K562 (cell line): ENCODE measurements around the gene CCDC28A. TPM values are rescaled to one million over a fixed set of nuclear protein-coding genes. Genes with fewer than 3 reads are reported as not detected.

ENCODE experiments used
- ASH1L ChIP-seq: fragments of 450-650 bp; IDR thresholded peaks from 2 replicates; pipeline ENCODE4 v1.6.1; 2018; ENCODE audit warnings: borderline replicate concordance, mild to moderate bottlenecking, low read depth; ENCODE audit not compliant: partially characterized antibody
- BRCA1 ChIP-seq, 2 experiments: fragments of 450-650 bp in 1 of 2; sonication (generic) in 1 of 2; formaldehyde crosslinking in 1 of 2; IDR thresholded peaks; 2 replicates each; pipeline versions ENCODE4 v1.5.0 to v1.6.1; 2017 to 2020; ENCODE audit warnings: mild to moderate bottlenecking in 1 of 2, missing genetic modification reagents in 1 of 2
- CBFA2T2 ChIP-seq: fragments of 450-650 bp; conservative IDR thresholded peaks from 2 replicates; pipeline ENCODE4 v1.6.1; 2017; ENCODE audit warnings: mild to moderate bottlenecking
- CHCHD3 ChIP-seq: fragments of 250-450 bp; sonication (Bioruptor Pico); IDR thresholded peaks from 2 replicates; pipeline ENCODE4 v2.1.2; 2022; ENCODE audit warnings: mild to moderate bottlenecking
- HEY1 ChIP-seq: fragments of 250-450 bp; sonication (Bioruptor Pico); IDR thresholded peaks from 2 replicates; pipeline ENCODE4 v1.5.0; 2020; ENCODE audit warnings: mild to moderate bottlenecking, moderate library complexity, borderline replicate concordance
- IRF2 ChIP-seq: sonication (generic); formaldehyde crosslinking; IDR thresholded peaks from 2 replicates; pipeline ENCODE4 v1.8.1; 2022; ENCODE audit warnings: mild to moderate bottlenecking, missing genetic modification reagents
- NR2C1 ChIP-seq, 2 experiments: fragments of 450-650 bp; IDR thresholded peaks; 2 replicates each; pipeline ENCODE4 v1.6.1; 2017; ENCODE audit warnings: mild to moderate bottlenecking in 2 of 2, antibody characterized with exemption in 1 of 2, inconsistent platforms in 1 of 2, missing compliant biosample characterization in 1 of 2, missing genetic modification characterization in 1 of 2
- ZNF445 ChIP-seq: fragments of 250-450 bp; sonication (Bioruptor Pico); IDR thresholded peaks from 2 replicates; pipeline ENCODE4 v1.4.0; 2020; ENCODE audit warnings: low read depth, mild to moderate bottlenecking, moderate library complexity
- polyA plus RNA-seq, 8 experiments: library from polyadenylated mRNA; depleted of rRNA in 4 of 8; stranded (reverse) in 5 of 8; unstranded in 3 of 8; fragments of >200 nt; fragmentation: Nextera tagmentation in 2 of 8; fragmentation: Illumina TruSeq in 1 of 8; extraction: Ambion mirVana in 2 of 8; extraction: Trizol in 1 of 8; gene quantifications; 2 replicates each; pipeline versions ENCODE4 v1.2.1 to v1.2.3, GENCODE V29; 2011 to 2014; ENCODE audit warnings: inconsistent platforms in 1 of 8, missing spikeins in 1 of 8
- total RNA-seq, 7 experiments: library from RNA; depleted of rRNA in 6 of 7; stranded (reverse); fragments of >200 nt in 6 of 7; fragmentation: Illumina TruSeq in 2 of 7; extraction: Trizol in 2 of 7; gene quantifications; 2 replicates each; pipeline versions ENCODE4 v1.2.1 to v1.2.3, GENCODE V29; 2011 to 2021; ENCODE audit warnings: low replicate concordance in 1 of 7
- TF ChIP-seq, protein P1 (sequence below): fragments of 450-650 bp; formaldehyde crosslinking; IDR thresholded peaks from 2 replicates; pipeline ENCODE4 v1.4.0; 2020; ENCODE audit warnings: mild to moderate bottlenecking, moderate library complexity
- TF ChIP-seq, protein P2 (sequence below): sonication (generic); formaldehyde crosslinking; IDR thresholded peaks from 2 replicates; pipeline ENCODE4 v1.8.0; 2023; ENCODE audit warnings: mild to moderate bottlenecking, missing genetic modification reagents
- TF ChIP-seq, protein P3 (sequence below): fragments of 250-450 bp; sonication (Bioruptor Pico); IDR thresholded peaks from 2 replicates; pipeline ENCODE4 v1.4.0; 2020
- TF ChIP-seq, protein P4 (sequence below): fragments of 450-650 bp; IDR thresholded peaks from 2 replicates; pipeline ENCODE4 v1.6.1; 2016; ENCODE audit warnings: low read depth, mild to moderate bottlenecking, moderate library complexity

Gene CCDC28A
- total and polyA plus RNA-seq, 9 of the 15 experiments (the other 6 are each of a cell fraction or from before 2014, with no cell fraction given): 12.6 to 35.5 (median 19.1) TPM

DNA sequence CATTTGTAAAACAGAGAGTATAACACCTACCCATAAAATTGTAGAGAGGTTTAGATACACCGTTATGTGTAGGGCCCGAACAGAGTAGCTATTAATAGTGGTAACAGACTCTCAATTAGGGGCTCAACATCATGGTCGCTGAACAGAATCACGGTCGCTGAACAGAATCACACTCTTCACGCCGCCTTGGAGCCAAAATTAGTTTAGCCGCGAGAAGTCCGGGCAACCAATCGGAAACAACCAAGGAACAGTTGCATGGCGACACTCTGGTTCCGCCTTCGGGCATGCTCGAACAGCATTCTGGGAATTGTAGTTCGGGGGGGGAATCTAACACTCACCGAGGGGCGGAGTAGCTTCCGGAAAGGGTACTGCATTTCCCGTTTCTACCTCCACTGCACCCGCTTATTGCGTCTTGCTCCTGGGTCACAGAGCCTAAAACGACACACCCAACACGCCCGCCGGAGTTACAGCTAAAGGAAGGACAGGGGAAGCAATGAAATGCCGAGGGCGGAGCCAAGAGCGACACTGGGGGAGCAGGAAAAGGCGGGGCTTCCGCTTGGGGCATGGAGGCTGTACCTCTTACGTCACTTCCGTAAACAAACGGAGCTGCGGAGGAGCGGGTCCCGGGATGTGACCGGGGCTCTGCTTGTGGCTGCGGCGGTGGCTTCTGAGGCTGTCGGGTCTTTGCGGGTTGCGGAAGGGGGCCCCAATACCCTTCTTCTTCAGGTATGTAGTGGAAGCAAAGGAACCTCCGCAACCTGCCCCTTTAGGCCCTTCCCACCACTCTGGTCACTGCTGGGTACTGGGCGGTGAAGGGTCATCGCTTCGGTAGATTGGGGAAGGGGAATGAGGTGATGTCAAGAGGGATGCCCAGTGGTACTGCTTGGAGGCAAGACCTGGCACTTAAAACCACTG, at the start of gene CCDC28A (continued):
- TF ChIP-seq, protein P1, sequence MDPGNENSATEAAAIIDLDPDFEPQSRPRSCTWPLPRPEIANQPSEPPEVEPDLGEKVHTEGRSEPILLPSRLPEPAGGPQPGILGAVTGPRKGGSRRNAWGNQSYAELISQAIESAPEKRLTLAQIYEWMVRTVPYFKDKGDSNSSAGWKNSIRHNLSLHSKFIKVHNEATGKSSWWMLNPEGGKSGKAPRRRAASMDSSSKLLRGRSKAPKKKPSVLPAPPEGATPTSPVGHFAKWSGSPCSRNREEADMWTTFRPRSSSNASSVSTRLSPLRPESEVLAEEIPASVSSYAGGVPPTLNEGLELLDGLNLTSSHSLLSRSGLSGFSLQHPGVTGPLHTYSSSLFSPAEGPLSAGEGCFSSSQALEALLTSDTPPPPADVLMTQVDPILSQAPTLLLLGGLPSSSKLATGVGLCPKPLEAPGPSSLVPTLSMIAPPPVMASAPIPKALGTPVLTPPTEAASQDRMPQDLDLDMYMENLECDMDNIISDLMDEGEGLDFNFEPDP (CRISPR knock-in tag): no peak
- TF ChIP-seq BRCA1 (IDR thresholded peaks at IDR 0.05) (no peak), BRCA1 (CRISPR knock-in tag; IDR thresholded peaks at IDR 0.05) (no peak), NR2C1 (IDR thresholded peaks at IDR 0.05) (peak; percentile 72), NR2C1 (tag; IDR thresholded peaks at IDR 0.05) (peak; percentile 62; the same call in 1 of the 2 replicates), ZNF445 (CRISPR knock-in tag) (no peak), CHCHD3 (no peak), ASH1L (peak; percentile 77), HEY1 (no peak), IRF2 (no peak), CBFA2T2 (no peak)
- TF ChIP-seq, protein P2, sequence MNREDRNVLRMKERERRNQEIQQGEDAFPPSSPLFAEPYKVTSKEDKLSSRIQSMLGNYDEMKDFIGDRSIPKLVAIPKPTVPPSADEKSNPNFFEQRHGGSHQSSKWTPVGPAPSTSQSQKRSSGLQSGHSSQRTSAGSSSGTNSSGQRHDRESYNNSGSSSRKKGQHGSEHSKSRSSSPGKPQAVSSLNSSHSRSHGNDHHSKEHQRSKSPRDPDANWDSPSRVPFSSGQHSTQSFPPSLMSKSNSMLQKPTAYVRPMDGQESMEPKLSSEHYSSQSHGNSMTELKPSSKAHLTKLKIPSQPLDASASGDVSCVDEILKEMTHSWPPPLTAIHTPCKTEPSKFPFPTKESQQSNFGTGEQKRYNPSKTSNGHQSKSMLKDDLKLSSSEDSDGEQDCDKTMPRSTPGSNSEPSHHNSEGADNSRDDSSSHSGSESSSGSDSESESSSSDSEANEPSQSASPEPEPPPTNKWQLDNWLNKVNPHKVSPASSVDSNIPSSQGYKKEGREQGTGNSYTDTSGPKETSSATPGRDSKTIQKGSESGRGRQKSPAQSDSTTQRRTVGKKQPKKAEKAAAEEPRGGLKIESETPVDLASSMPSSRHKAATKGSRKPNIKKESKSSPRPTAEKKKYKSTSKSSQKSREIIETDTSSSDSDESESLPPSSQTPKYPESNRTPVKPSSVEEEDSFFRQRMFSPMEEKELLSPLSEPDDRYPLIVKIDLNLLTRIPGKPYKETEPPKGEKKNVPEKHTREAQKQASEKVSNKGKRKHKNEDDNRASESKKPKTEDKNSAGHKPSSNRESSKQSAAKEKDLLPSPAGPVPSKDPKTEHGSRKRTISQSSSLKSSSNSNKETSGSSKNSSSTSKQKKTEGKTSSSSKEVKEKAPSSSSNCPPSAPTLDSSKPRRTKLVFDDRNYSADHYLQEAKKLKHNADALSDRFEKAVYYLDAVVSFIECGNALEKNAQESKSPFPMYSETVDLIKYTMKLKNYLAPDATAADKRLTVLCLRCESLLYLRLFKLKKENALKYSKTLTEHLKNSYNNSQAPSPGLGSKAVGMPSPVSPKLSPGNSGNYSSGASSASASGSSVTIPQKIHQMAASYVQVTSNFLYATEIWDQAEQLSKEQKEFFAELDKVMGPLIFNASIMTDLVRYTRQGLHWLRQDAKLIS: no peak
- TF ChIP-seq, protein P3, sequence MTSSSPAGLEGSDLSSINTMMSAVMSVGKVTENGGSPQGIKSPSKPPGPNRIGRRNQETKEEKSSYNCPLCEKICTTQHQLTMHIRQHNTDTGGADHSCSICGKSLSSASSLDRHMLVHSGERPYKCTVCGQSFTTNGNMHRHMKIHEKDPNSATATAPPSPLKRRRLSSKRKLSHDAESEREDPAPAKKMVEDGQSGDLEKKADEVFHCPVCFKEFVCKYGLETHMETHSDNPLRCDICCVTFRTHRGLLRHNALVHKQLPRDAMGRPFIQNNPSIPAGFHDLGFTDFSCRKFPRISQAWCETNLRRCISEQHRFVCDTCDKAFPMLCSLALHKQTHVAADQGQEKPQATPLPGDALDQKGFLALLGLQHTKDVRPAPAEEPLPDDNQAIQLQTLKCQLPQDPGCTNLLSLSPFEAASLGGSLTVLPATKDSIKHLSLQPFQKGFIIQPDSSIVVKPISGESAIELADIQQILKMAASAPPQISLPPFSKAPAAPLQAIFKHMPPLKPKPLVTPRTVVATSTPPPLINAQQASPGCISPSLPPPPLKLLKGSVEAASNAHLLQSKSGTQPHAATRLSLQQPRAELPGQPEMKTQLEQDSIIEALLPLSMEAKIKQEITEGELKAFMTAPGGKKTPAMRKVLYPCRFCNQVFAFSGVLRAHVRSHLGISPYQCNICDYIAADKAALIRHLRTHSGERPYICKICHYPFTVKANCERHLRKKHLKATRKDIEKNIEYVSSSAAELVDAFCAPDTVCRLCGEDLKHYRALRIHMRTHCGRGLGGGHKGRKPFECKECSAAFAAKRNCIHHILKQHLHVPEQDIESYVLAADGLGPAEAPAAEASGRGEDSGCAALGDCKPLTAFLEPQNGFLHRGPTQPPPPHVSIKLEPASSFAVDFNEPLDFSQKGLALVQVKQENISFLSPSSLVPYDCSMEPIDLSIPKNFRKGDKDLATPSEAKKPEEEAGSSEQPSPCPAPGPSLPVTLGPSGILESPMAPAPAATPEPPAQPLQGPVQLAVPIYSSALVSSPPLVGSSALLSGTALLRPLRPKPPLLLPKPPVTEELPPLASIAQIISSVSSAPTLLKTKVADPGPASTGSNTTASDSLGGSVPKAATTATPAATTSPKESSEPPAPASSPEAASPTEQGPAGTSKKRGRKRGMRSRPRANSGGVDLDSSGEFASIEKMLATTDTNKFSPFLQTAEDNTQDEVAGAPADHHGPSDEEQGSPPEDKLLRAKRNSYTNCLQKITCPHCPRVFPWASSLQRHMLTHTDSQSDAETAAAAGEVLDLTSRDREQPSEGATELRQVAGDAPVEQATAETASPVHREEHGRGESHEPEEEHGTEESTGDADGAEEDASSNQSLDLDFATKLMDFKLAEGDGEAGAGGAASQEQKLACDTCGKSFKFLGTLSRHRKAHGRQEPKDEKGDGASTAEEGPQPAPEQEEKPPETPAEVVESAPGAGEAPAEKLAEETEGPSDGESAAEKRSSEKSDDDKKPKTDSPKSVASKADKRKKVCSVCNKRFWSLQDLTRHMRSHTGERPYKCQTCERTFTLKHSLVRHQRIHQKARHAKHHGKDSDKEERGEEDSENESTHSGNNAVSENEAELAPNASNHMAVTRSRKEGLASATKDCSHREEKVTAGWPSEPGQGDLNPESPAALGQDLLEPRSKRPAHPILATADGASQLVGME (CRISPR knock-in tag): no peak
- TF ChIP-seq, protein P4, sequence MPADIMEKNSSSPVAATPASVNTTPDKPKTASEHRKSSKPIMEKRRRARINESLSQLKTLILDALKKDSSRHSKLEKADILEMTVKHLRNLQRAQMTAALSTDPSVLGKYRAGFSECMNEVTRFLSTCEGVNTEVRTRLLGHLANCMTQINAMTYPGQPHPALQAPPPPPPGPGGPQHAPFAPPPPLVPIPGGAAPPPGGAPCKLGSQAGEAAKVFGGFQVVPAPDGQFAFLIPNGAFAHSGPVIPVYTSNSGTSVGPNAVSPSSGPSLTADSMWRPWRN: no peak
